Muscle layer of colon (tissue), 2 donors: ENCODE measurements around the gene ZSCAN31.

Experiments
- H3K27ac ChIP-seq: one replicate; pipeline ENCODE4 v1.7.0; 2013; ENCODE audit warnings: low read depth, mild to moderate bottlenecking, low read length, moderate library complexity
- H3K27me3 ChIP-seq, 2 donors: one replicate each; pipeline ENCODE4 v1.7.0; 2013; ENCODE audit warnings: low read length in 2 of 2, mild to moderate bottlenecking in 2 of 2; ENCODE audit not compliant: insufficient read depth in 2 of 2, control insufficient read depth in 1 of 2
- H3K36me3 ChIP-seq: one replicate; pipeline ENCODE4 v1.7.0; 2013; ENCODE audit warnings: mild to moderate bottlenecking, low read length; ENCODE audit not compliant: insufficient read depth
- H3K4me1 ChIP-seq: one replicate; pipeline ENCODE4 v1.7.0; 2013; ENCODE audit warnings: mild to moderate bottlenecking, low read length; ENCODE audit not compliant: insufficient read depth
- H3K4me3 ChIP-seq, 2 donors: one replicate each; pipeline ENCODE4 v1.7.0; 2013; ENCODE audit warnings: low read length in 2 of 2, low read depth in 1 of 2, mild to moderate bottlenecking in 1 of 2, moderate library complexity in 1 of 2
- H3K9ac ChIP-seq: one replicate; pipeline ENCODE4 v1.7.0; 2013; ENCODE audit warnings: low read length
- H3K9me3 ChIP-seq: one replicate; pipeline ENCODE4 v1.7.0; 2013; ENCODE audit warnings: mild to moderate bottlenecking, low read length
- donor health status: abdominal sarcoma.
- donor health status: Adenocarcinoma of cecum.

Gene ZSCAN31

GRCh38 chr6:28335564-28336283, at the start of gene ZSCAN31:
Gene ZSCAN31, minus strand, starts transcription at chr6:28336148. Its CDS starts 6,465 bp downstream, at chr6:28329683.
- H3K36me3 ChIP-seq = peaks cover 6% of the 10 kb centered on the region
- H3K9me3 ChIP-seq = no peaks in the 10 kb centered on the region

GRCh38 chr6:28384143-28384533, 48.2 kb upstream of the ZSCAN31 start:
- Histone ChIP-seq H3K9ac (peak overlapping the region; percentile 42), H3K4me3 (no peak overlapping the region), H3K36me3 (peaks cover 40% of the 10 kb centered on the region), H3K27ac (no peak overlapping the region), H3K27me3 (no peaks in the 10 kb centered on the region), H3K4me1 (peaks cover 11% of the 10 kb centered on the region), H3K9me3 (no peaks in the 10 kb centered on the region)

More at GRCh38 chr6:28335564-28336283, at the start of gene ZSCAN31:
- Histone ChIP-seq H3K4me3 (peak within 1 kb of the TSS; percentile 80 to 86), H3K4me1 (peaks cover 34% of the 10 kb centered on the region), H3K9ac (peak within 1 kb of the TSS; percentile 87), H3K27ac (peak within 1 kb of the TSS; percentile 99), H3K27me3 (no peaks in the 10 kb centered on the region)

GRCh38 chr6:28383235-28384142, 47.5 kb upstream of the ZSCAN31 start:
- H3K4me3 ChIP-seq = peak overlapping the region; percentile 44 to 53
- peaks cover 33% of the 10 kb centered on the region for H3K36me3 ChIP-seq
- no peaks in the 10 kb centered on the region for H3K9me3 ChIP-seq
- H3K4me1 ChIP-seq = peaks cover 11% of the 10 kb centered on the region
- H3K27me3 ChIP-seq = no peaks in the 10 kb centered on the region
- H3K9ac ChIP-seq = peak overlapping the region; percentile 42
- H3K27ac ChIP-seq = peak overlapping the region; percentile 77

GRCh38 chr6:28380381-28380780, 44.4 kb upstream of the ZSCAN31 start:
- H3K4me1 ChIP-seq = peaks cover 11% of the 10 kb centered on the region
- no peaks in the 10 kb centered on the region for H3K27me3 ChIP-seq
- no peak overlapping the region for H3K9ac ChIP-seq
- H3K9me3 ChIP-seq = no peaks in the 10 kb centered on the region
- H3K27ac ChIP-seq = no peak overlapping the region
- no peak overlapping the region for H3K4me3 ChIP-seq
- peaks cover 23% of the 10 kb centered on the region for H3K36me3 ChIP-seq

DNA sequence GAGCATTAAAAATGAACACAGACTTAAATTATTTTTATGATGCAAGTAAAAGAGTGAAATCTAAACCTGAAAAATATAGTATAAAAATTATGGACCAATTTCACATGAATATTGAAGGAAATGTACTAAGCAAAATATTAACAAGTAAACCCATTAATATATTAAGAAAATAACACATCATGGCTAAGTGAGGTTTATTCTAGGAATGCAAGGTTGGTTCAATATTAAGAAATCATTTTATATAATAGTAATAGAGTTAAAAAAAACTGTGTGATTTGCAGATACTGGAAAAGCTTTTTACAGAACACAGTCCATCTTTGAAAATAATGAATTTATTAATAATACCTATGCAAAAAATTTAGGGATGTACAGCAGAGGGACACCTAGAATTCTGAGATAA, 42.7 kb upstream of the ZSCAN31 start:
- Histone ChIP-seq H3K4me3 (no peak overlapping the region), H3K27me3 (no peaks in the 10 kb centered on the region), H3K9ac (no peak overlapping the region), H3K27ac (no peak overlapping the region), H3K36me3 (peaks cover 22% of the 10 kb centered on the region), H3K9me3 (no peaks in the 10 kb centered on the region), H3K4me1 (peaks cover 11% of the 10 kb centered on the region)

DNA sequence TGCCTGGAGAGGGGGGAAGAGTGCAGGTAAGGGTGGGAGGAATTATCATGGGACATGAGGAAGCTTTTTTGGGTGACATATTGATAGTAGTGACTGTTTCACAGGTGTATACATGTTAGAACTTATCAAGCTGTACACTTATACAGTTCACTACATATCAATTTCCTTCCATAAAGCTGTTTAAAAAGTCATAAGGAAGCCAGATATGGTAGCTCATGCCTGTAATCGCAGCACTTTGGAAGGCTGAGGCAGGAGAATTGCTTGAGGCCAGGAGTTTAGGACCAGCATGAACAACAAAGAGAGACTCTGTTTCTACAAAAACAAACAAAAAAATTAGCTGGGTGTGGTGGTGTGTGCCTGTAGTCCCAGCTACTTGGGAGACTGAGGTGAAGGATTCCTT, 41.9 kb upstream of the ZSCAN31 start:
- H3K27ac ChIP-seq = no peak overlapping the region
- H3K36me3 ChIP-seq = peaks cover 22% of the 10 kb centered on the region
- peaks cover 10% of the 10 kb centered on the region for H3K4me1 ChIP-seq
- H3K9me3 ChIP-seq = no peaks in the 10 kb centered on the region
- no peak overlapping the region for H3K9ac ChIP-seq
- no peak overlapping the region for H3K4me3 ChIP-seq
- no peaks in the 10 kb centered on the region for H3K27me3 ChIP-seq

DNA sequence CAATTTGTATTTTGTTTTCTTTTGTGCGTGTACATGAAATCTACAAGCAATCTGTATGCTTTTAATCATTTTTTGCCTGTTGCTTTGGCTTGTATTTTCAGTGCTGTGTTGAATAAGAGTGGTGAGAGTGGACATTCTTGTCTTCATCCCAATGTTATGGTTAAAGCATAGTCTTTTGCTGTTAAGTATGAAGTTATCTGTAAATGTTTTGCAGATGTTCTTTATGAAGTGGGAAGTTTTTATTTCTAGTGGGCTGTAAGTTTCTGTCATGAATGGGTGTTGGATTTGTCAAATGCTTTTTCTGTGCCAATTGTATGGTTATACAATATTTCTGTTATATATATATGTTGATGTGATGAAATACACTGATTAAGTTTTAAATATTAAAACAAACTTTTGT, 38.0 kb upstream of the ZSCAN31 start:
- Histone ChIP-seq H3K9ac (no peak overlapping the region), H3K36me3 (peaks cover 6% of the 10 kb centered on the region), H3K9me3 (no peaks in the 10 kb centered on the region), H3K27me3 (no peaks in the 10 kb centered on the region), H3K4me3 (no peak overlapping the region), H3K27ac (no peak overlapping the region), H3K4me1 (no peaks in the 10 kb centered on the region)

DNA sequence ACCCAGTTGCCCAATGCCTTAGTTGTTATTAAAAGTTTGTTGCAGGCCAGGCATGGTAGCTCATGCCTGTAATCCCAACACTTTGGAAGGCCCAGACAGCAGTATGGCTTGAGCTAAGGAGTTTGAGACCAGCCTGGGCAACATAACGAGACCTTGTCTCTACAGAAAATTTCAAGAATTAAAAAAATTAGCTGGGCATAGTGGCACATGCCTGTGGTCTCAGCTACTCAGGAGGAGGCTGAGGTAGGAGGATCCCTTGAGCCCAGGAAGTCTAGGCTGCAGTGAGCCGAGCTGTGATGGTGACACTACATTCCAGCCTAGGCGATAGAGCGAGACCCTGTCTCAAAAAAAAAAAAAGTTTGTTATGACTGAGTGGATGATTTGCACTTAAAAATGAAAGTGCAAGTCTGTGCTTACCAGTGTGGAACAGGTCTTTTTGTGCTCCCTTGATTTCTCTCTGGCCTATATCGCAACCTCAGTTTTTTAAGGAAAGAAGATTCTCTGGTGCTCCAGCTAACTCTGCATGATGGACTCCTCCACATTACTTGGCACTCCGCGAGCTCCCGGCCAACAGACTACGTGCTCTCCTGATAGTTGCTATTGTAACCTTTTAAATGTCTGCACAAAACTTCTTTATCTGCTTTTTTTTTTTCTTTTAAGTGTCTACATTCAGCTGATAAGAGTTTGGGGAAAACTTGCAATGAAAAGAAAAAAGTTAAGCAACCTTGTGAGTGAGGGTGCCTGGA, 35.9 kb upstream of the ZSCAN31 start:
- no peaks in the 10 kb centered on the region for H3K9me3 ChIP-seq
- H3K4me1 ChIP-seq = no peaks in the 10 kb centered on the region
- no peak overlapping the region for H3K4me3 ChIP-seq
- peaks cover 6% of the 10 kb centered on the region for H3K36me3 ChIP-seq
- no peak overlapping the region for H3K27ac ChIP-seq
- H3K27me3 ChIP-seq = no peaks in the 10 kb centered on the region
- H3K9ac ChIP-seq = no peak overlapping the region

- Histone ChIP-seq H3K4me3 (no peak overlapping the region), H3K36me3 (peaks cover 10% of the 10 kb centered on the region), H3K9ac (no peak overlapping the region), H3K27me3 (no peaks in the 10 kb centered on the region), H3K9me3 (no peaks in the 10 kb centered on the region), H3K27ac (no peak overlapping the region), H3K4me1 (no peaks in the 10 kb centered on the region)
Observed at GRCh38 chr6:28371280-28371679, 35.3 kb upstream of the ZSCAN31 start.

GRCh38 chr6:28370440-28370839, 34.5 kb upstream of the ZSCAN31 start:
- peaks cover 19% of the 10 kb centered on the region for H3K36me3 ChIP-seq
- no peaks in the 10 kb centered on the region for H3K9me3 ChIP-seq
- H3K27ac ChIP-seq = no peak overlapping the region
- no peaks in the 10 kb centered on the region for H3K27me3 ChIP-seq
- H3K9ac ChIP-seq = no peak overlapping the region
- no peak overlapping the region for H3K4me3 ChIP-seq
- H3K4me1 ChIP-seq = no peaks in the 10 kb centered on the region

GRCh38 chr6:28369463-28369862, 33.5 kb upstream of the ZSCAN31 start:
- Histone ChIP-seq H3K27ac (no peak overlapping the region), H3K4me3 (no peak overlapping the region), H3K36me3 (peaks cover 19% of the 10 kb centered on the region), H3K27me3 (no peaks in the 10 kb centered on the region), H3K9me3 (no peaks in the 10 kb centered on the region), H3K9ac (no peak overlapping the region), H3K4me1 (no peaks in the 10 kb centered on the region)
